HEK293 (cell line): ENCODE measurements around the gene GRK5.

Experiments
- CTCF ChIA-PET: fragments of 350-600 bp; formaldehyde crosslinking; extraction: SDS; loops from one replicate; lab custom pipeline; 2021; ENCODE audit warnings: antibody characterized with exemption; lab: Yijun Ruan, JAX
- POLR2A ChIA-PET: fragments of 300-600 bp; formaldehyde crosslinking; extraction: SDS; loops from one replicate; lab custom pipeline; 2020; ENCODE audit warnings: antibody characterized with exemption, inconsistent platforms; lab: Yijun Ruan, JAX
- H3K27ac ChIP-seq: fragments of 200-500 bp; sonication (Bioruptor generic); 2 replicates; pipeline ENCODE4 v1.5.1; 2014; ENCODE audit warnings: low read depth, low read length, control low read depth, inconsistent platforms; ENCODE audit errors: extremely low read depth
- H3K36me3 ChIP-seq, 2 experiments: fragments of 200-500 bp in 1 of 2; sonication (Bioruptor generic) in 1 of 2; 1 replicate in 1 of 2; 2 replicates in 1 of 2; pipeline ENCODE4 v1.5.1; 2014 to 2017; ENCODE audit warnings: inconsistent platforms in 2 of 2, low read length in 2 of 2; ENCODE audit not compliant: control insufficient read depth in 2 of 2, insufficient read depth in 1 of 2
- H3K4me1 ChIP-seq: fragments of 200-500 bp; sonication (Bioruptor generic); 2 replicates; pipeline ENCODE4 v1.5.1; 2014; ENCODE audit warnings: mild to moderate bottlenecking, low read length, inconsistent platforms; ENCODE audit not compliant: control insufficient read depth, insufficient read depth
- H3K4me3 ChIP-seq: 2 replicates; pipeline ENCODE4 v1.5.1; 2011; ENCODE audit warnings: low read depth, mild to moderate bottlenecking, control low read depth, low read length, moderate library complexity
- H3K9me3 ChIP-seq: fragments of 200-500 bp; sonication (Bioruptor generic); 2 replicates; pipeline ENCODE4 v1.5.1; 2014; ENCODE audit warnings: low read depth, low read length, inconsistent platforms; ENCODE audit not compliant: control insufficient read depth, insufficient read depth
- GLIS1 ChIP-seq: fragments of 450-650 bp; formaldehyde crosslinking; IDR thresholded peaks from 2 replicates; pipeline ENCODE4 v1.5.1; 2016; ENCODE audit warnings: missing biosample characterization, missing genetic modification characterization
- HOXD13 ChIP-seq: sonication (generic); formaldehyde crosslinking; IDR thresholded peaks from 2 replicates; pipeline ENCODE4 v1.8.0; 2022; ENCODE audit warnings: missing genetic modification reagents, borderline replicate concordance
- KLF8 ChIP-seq: fragments of 450-650 bp; formaldehyde crosslinking; IDR thresholded peaks from 2 replicates; pipeline ENCODE4 v1.5.1; 2016; ENCODE audit warnings: missing biosample characterization, missing genetic modification characterization
- WT1 ChIP-seq: fragments of 450-650 bp; formaldehyde crosslinking; IDR thresholded peaks from 2 replicates; pipeline ENCODE4 v1.5.1; 2016; ENCODE audit warnings: missing biosample characterization, missing genetic modification characterization
- ZBTB17 ChIP-seq: fragments of 450-650 bp; formaldehyde crosslinking; IDR thresholded peaks from 2 replicates; pipeline ENCODE4 v1.5.1; 2016; ENCODE audit warnings: missing biosample characterization, missing genetic modification characterization
- ZIC2 ChIP-seq: fragments of 450-650 bp; formaldehyde crosslinking; IDR thresholded peaks from 2 replicates; pipeline ENCODE4 v1.5.1; 2016; ENCODE audit warnings: missing biosample characterization, missing genetic modification characterization
- ZNF112 ChIP-seq: fragments of 450-650 bp; formaldehyde crosslinking; IDR thresholded peaks from 2 replicates; pipeline ENCODE4 v1.5.0; 2017; ENCODE audit warnings: missing biosample characterization, missing genetic modification characterization
- ZNF138 ChIP-seq: fragments of 450-650 bp; formaldehyde crosslinking; IDR thresholded peaks from 2 replicates; pipeline ENCODE4 v1.5.1; 2016; ENCODE audit warnings: missing biosample characterization, missing genetic modification characterization, borderline replicate concordance
- ZNF221 ChIP-seq: fragments of 450-650 bp; formaldehyde crosslinking; IDR thresholded peaks from 2 replicates; pipeline ENCODE4 v1.5.1; 2017; ENCODE audit warnings: missing biosample characterization, missing genetic modification characterization, borderline replicate concordance
- ZNF266 ChIP-seq: fragments of 450-650 bp; formaldehyde crosslinking; IDR thresholded peaks from 2 replicates; pipeline ENCODE4 v1.5.1; 2016; ENCODE audit warnings: missing biosample characterization, missing genetic modification characterization, low read depth
- ZNF335 ChIP-seq: fragments of 450-650 bp; formaldehyde crosslinking; conservative IDR thresholded peaks from 2 replicates; pipeline ENCODE4 v1.5.1; 2016; ENCODE audit warnings: missing biosample characterization, missing genetic modification characterization
- ZNF391 ChIP-seq: fragments of 450-650 bp; formaldehyde crosslinking; IDR thresholded peaks from 2 replicates; pipeline ENCODE4 v1.5.1; 2016; ENCODE audit warnings: low read depth, missing biosample characterization, missing genetic modification characterization, borderline replicate concordance
- ZNF529 ChIP-seq: fragments of 450-650 bp; formaldehyde crosslinking; IDR thresholded peaks from 2 replicates; pipeline ENCODE4 v1.5.1; 2017; ENCODE audit warnings: missing genetic modification characterization, missing biosample characterization; ENCODE audit not compliant: insufficient replicate concordance
- ZNF544 ChIP-seq: fragments of 450-650 bp; formaldehyde crosslinking; IDR thresholded peaks from 2 replicates; pipeline ENCODE4 v1.5.0; 2017; ENCODE audit warnings: missing biosample characterization, missing genetic modification characterization
- ZNF558 ChIP-seq: fragments of 450-650 bp; formaldehyde crosslinking; IDR thresholded peaks from 2 replicates; pipeline ENCODE4 v1.5.1; 2016; ENCODE audit warnings: missing biosample characterization, missing genetic modification characterization
- ZNF677 ChIP-seq: fragments of 450-650 bp; IDR thresholded peaks from 2 replicates; pipeline ENCODE4 v1.5.0; 2018; ENCODE audit warnings: missing biosample characterization, mild to moderate bottlenecking, missing genetic modification characterization, moderate library complexity
- ZNF707 ChIP-seq: fragments of 450-650 bp; formaldehyde crosslinking; IDR thresholded peaks from 2 replicates; pipeline ENCODE4 v1.5.1; 2016; ENCODE audit warnings: missing biosample characterization, missing genetic modification characterization
- ZSCAN16 ChIP-seq: fragments of 450-650 bp; formaldehyde crosslinking; IDR thresholded peaks from 2 replicates; pipeline ENCODE4 v1.5.1; 2016; ENCODE audit warnings: missing biosample characterization, missing genetic modification characterization
- TF ChIP-seq, protein P1 (sequence below): fragments of 450-650 bp; formaldehyde crosslinking; IDR thresholded peaks from 2 replicates; pipeline ENCODE4 v1.5.1; 2016; ENCODE audit warnings: missing biosample characterization, missing genetic modification characterization, low read depth
- TF ChIP-seq, protein P2 (sequence below): fragments of 450-650 bp; formaldehyde crosslinking; optimal IDR thresholded peaks from 2 replicates; pipeline ENCODE3; 2016; ENCODE audit warnings: missing biosample characterization, mild to moderate bottlenecking, missing genetic modification characterization
- TF ChIP-seq, protein P3 (sequence below): fragments of 450-650 bp; formaldehyde crosslinking; IDR thresholded peaks from 2 replicates; pipeline ENCODE4 v1.5.1; 2016; ENCODE audit warnings: missing biosample characterization, missing genetic modification characterization
- TF ChIP-seq, protein P4 (sequence below): fragments of 450-650 bp; formaldehyde crosslinking; IDR thresholded peaks from 2 replicates; pipeline ENCODE4 v1.5.1; 2016; ENCODE audit warnings: missing biosample characterization, missing genetic modification characterization

GRK5 gene

DNA sequence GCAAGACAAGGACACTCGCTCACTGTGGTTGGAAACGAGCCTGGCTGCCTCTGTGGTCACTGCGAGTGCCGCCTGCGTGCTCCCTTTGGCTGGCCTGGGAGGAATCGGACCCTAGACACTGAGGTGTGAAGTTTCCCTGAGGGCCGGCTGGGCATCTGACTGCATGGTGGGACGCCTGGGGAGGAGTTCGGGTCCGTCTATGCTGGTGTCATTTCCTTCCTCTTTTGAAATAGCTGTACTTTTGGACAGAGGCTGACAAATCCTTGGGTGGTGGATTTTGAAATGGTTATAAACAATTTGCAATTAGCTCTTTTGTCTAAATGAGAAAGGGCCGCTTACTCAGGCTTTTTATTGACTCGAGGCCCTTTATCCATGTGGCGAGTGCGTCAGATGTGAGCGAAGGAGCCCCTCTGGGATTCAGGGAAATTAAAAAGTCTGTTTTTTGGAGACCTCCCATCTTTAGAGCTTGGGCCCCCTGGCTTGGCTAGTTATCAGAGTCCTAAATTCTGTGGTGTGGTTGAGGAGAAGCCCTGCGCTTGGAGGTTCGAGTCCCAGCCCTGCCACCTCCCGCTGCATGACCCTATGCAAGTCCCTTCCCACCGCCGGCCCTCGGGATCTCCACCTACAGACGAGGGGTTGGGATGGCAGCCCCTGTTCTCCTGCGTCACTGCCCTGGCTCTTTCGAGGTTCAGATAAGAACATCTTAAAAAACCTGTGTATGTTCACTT, 188.1 kb downstream of the GRK5 start (continued):
- TF ChIP-seq WT1 (tag by site-specific recombination): no peak
- TF ChIP-seq ZSCAN16 (tag by site-specific recombination): no peak
- TF ChIP-seq ZBTB17 (tag by site-specific recombination): no peak
- no peak for TF ChIP-seq ZNF544 (tag by site-specific recombination)
- TF ChIP-seq KLF8: no peak

DNA sequence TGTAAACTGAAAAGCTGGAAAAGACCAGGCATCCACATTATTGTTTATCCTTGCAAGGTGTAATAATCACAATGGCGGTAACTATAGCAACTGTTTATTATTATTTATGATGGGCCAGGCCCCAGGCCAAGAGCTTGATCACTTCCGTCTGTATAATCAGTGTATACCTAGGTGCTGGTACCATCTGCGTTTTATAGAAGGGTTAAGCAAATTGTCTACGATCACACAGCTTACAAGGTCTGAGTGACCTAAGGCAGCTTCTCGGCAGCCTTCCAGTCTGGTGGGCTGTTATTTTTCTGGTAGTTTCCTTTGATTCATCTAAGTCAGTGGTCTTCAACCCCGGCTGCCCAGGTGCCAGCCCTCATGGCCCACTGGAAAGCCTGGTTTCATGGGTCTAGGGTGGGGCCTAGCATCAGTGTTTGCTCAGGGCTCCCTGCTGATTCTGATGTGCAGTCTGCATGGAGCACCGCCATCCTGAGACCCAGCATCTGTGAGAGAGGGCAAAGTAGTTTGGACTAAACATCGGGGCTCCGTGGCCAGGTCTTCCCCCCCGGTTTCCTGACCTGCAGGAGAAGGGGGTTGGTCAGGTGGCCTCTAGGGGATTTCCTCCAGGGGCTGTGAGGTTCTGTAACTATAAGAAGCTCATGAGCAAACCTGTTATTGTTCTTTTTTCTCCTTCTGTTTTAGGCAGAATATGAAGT, 188.8 kb downstream of the GRK5 start:
- no peaks in the 10 kb centered on the region for H3K9me3 ChIP-seq
- no peaks in the 10 kb centered on the region for H3K36me3 ChIP-seq
- H3K4me1 ChIP-seq: no peaks in the 10 kb centered on the region
- TF ChIP-seq ZNF112 (tag by site-specific recombination) (no peak), ZNF707 (no peak), ZNF391 (tag by site-specific recombination) (no peak)
- TF ChIP-seq, all 188 proteins: peak for 0
- CTCF ChIA-PET: interaction anchor here (0.5 to 1.5 kb wide), 3 partner anchors 12 to 197 kb away, joined by 4 to 8 read pairs (median 4); no protein-coding TSS in a partner anchor
- Histone ChIP-seq H3K4me3 (no peak overlapping the region), H3K27ac (no peak overlapping the region)
- POLR2A ChIA-PET: no interaction called here

DNA sequence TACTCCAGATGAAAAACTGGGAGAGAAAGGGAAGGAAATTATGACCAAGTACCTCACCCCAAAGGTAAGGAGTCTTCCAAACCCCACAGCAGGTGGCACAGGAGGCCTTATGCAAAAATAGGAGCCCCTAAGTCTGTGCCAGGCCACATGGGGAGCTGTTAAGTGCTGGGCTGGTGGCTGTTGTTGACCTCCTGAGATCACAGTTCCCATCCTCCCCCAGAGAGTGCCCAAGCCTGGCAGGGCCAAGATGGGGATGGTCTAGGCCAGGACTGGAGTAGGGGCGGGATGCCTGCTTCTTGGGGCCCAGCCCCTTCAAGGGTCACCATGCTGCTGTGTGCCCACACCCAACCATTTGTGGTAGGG, 189.3 kb downstream of the GRK5 start:
- ChIA-PET POLR2A (no interaction called here), CTCF (interaction anchor here (0.7 to 1.5 kb wide), 2 partner anchors 18 to 198 kb away, joined by 4 read pairs; no protein-coding TSS in a partner anchor)
- TF ChIP-seq, protein P1, sequence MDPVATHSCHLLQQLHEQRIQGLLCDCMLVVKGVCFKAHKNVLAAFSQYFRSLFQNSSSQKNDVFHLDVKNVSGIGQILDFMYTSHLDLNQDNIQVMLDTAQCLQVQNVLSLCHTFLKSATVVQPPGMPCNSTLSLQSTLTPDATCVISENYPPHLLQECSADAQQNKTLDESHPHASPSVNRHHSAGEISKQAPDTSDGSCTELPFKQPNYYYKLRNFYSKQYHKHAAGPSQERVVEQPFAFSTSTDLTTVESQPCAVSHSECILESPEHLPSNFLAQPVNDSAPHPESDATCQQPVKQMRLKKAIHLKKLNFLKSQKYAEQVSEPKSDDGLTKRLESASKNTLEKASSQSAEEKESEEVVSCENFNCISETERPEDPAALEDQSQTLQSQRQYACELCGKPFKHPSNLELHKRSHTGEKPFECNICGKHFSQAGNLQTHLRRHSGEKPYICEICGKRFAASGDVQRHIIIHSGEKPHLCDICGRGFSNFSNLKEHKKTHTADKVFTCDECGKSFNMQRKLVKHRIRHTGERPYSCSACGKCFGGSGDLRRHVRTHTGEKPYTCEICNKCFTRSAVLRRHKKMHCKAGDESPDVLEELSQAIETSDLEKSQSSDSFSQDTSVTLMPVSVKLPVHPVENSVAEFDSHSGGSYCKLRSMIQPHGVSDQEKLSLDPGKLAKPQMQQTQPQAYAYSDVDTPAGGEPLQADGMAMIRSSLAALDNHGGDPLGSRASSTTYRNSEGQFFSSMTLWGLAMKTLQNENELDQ: no peak
- TF ChIP-seq, protein P2, sequence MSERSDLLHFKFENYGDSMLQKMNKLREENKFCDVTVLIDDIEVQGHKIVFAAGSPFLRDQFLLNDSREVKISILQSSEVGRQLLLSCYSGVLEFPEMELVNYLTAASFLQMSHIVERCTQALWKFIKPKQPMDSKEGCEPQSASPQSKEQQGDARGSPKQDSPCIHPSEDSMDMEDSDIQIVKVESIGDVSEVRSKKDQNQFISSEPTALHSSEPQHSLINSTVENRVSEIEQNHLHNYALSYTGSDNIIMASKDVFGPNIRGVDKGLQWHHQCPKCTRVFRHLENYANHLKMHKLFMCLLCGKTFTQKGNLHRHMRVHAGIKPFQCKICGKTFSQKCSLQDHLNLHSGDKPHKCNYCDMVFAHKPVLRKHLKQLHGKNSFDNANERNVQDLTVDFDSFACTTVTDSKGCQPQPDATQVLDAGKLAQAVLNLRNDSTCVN (tag by site-specific recombination): no peak
- peak; percentile 34 for TF ChIP-seq GLIS1 (tag by site-specific recombination)
- TF ChIP-seq ZNF529: no peak
- TF ChIP-seq ZIC2 (tag by site-specific recombination): peak; percentile 33
- Histone ChIP-seq H3K4me1 (no peaks in the 10 kb centered on the region), H3K9me3 (no peaks in the 10 kb centered on the region), H3K36me3 (no peaks in the 10 kb centered on the region), H3K27ac (no peak overlapping the region), H3K4me3 (no peak overlapping the region)

DNA sequence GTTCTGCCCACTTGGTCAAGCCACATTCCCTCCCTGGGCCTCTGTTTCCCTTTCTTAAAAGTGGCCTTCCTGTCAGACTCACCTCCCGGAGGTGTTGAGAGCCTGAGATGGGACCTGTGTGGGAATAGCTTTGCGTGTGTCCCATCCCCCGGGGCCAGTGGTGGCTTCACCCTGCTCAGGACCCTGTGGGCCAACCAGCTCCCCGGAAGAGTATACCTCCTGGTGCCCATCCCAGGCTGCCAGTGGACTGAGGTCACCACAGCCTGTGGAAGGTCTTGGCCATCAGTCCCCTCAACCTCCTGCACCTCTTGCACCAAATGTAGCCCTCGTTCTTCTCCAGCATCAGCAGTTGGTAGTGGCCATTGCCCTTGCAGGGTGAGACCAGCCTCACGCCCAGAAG, 190.0 kb downstream of the GRK5 start:
- H3K27ac ChIP-seq: no peak overlapping the region
- H3K9me3 ChIP-seq: no peaks in the 10 kb centered on the region
- no peak overlapping the region for H3K4me3 ChIP-seq
- H3K36me3 ChIP-seq: no peaks in the 10 kb centered on the region
- CTCF ChIA-PET: no interaction called here
- POLR2A ChIA-PET: no interaction called here
- no peaks in the 10 kb centered on the region for H3K4me1 ChIP-seq
- TF ChIP-seq, protein P3, sequence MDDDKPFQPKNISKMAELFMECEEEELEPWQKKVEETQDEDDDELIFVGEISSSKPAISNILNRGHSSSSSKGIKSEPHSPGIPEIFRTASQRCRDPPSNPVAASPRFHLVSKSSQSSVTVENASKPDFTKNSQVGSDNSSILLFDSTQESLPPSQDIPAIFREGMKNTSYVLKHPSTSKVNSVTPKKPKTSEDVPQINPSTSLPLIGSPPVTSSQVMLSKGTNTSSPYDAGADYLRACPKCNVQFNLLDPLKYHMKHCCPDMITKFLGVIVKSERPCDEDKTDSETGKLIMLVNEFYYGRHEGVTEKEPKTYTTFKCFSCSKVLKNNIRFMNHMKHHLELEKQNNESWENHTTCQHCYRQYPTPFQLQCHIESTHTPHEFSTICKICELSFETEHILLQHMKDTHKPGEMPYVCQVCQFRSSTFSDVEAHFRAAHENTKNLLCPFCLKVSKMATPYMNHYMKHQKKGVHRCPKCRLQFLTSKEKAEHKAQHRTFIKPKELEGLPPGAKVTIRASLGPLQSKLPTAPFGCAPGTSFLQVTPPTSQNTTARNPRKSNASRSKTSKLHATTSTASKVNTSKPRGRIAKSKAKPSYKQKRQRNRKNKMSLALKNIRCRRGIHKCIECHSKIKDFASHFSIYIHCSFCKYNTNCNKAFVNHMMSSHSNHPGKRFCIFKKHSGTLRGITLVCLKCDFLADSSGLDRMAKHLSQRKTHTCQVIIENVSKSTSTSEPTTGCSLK: no peak
- TF ChIP-seq ZIC2 (tag by site-specific recombination): no peak
- no peak for TF ChIP-seq ZNF558
- TF ChIP-seq HOXD13 (CRISPR knock-in tag): no peak
- TF ChIP-seq ZNF138 (tag by site-specific recombination): no peak
- no peak for TF ChIP-seq ZNF266
- TF ChIP-seq KLF8: no peak
- TF ChIP-seq ZNF677 (tag by site-specific recombination): no peak
- no peak for TF ChIP-seq ZNF221
- no peak for TF ChIP-seq ZNF335 (tag by site-specific recombination)
- TF ChIP-seq, protein P4, sequence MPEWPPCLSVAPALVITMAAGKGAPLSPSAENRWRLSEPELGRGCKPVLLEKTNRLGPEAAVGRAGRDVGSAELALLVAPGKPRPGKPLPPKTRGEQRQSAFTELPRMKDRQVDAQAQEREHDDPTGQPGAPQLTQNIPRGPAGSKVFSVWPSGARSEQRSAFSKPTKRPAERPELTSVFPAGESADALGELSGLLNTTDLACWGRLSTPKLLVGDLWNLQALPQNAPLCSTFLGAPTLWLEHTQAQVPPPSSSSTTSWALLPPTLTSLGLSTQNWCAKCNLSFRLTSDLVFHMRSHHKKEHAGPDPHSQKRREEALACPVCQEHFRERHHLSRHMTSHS: no peak
